Endothelial cell (in vitro differentiated cells): ENCODE data around the gene NARF. TPM values are rescaled to one million over a fixed set of nuclear protein-coding genes. Genes with fewer than 3 reads are reported as not detected.
A peak's percentile ranks its signal among the peaks of the same experiment; 100 is the strongest.

Source experiments
- DNase-seq: peaks from one replicate; pipeline ENCODE4 v3.0.0; 2021; ENCODE audit warnings: low spot score
- H3K27ac Mint-ChIP-seq: one replicate; pipeline ENCODE4 v1.8.0; 2021; ENCODE audit warnings: mixed read lengths, inconsistent platforms; ENCODE audit not compliant: unreplicated experiment
- H3K27me3 Mint-ChIP-seq: one replicate; pipeline ENCODE4 v1.8.0; 2021; ENCODE audit warnings: mild to moderate bottlenecking, moderate library complexity, mixed read lengths, inconsistent platforms; ENCODE audit not compliant: unreplicated experiment
- H3K36me3 Mint-ChIP-seq: one replicate; pipeline ENCODE4 v1.8.0; 2021; ENCODE audit warnings: mild to moderate bottlenecking, low read depth, mixed read lengths, inconsistent platforms; ENCODE audit not compliant: unreplicated experiment
- H3K4me1 Mint-ChIP-seq: one replicate; pipeline ENCODE4 v1.8.0; 2021; ENCODE audit warnings: mild to moderate bottlenecking, mixed read lengths, inconsistent platforms; ENCODE audit not compliant: unreplicated experiment
- H3K4me3 Mint-ChIP-seq: one replicate; pipeline ENCODE4 v1.8.0; 2021; ENCODE audit warnings: mild to moderate bottlenecking, mixed read lengths, inconsistent platforms; ENCODE audit not compliant: unreplicated experiment
- H3K9me3 Mint-ChIP-seq: one replicate; pipeline ENCODE4 v1.8.0; 2021; ENCODE audit warnings: mixed read lengths, inconsistent platforms; ENCODE audit not compliant: unreplicated experiment
- CTCF ChIP-seq: fragments of 200-600 bp; sonication (generic); IDR thresholded peaks from one replicate; pipeline ENCODE4 v1.5.0; 2021; ENCODE audit warnings: antibody characterized with exemption; ENCODE audit not compliant: unreplicated experiment
- total RNA-seq: library from RNA; stranded (reverse); fragmentation: NEBNext Ultra II Directional; extraction: Animal tissue kit (Norgen Biotek cat#: 25700); gene quantifications from one replicate; pipeline ENCODE4 v1.2.1, GENCODE V29; 2021; ENCODE audit not compliant: unreplicated experiment

NARF gene
- total RNA-seq, 1 donor from 2014 or later: 88.7 TPM

- no peak overlapping the region for H3K4me3 Mint-ChIP-seq
- peaks cover 6% of the 10 kb centered on the region for H3K36me3 Mint-ChIP-seq
- peaks cover 6% of the 10 kb centered on the region for H3K4me1 Mint-ChIP-seq
- peaks cover 23% of the 10 kb centered on the region for H3K27me3 Mint-ChIP-seq
- no peak for DNase-seq
- no peak for TF ChIP-seq CTCF
- H3K27ac Mint-ChIP-seq: peak overlapping the region; percentile 24
- no peaks in the 10 kb centered on the region for H3K9me3 Mint-ChIP-seq
Observed at GRCh38 chr17:82495844-82496528, 37.4 kb downstream of the NARF start.

DNA sequence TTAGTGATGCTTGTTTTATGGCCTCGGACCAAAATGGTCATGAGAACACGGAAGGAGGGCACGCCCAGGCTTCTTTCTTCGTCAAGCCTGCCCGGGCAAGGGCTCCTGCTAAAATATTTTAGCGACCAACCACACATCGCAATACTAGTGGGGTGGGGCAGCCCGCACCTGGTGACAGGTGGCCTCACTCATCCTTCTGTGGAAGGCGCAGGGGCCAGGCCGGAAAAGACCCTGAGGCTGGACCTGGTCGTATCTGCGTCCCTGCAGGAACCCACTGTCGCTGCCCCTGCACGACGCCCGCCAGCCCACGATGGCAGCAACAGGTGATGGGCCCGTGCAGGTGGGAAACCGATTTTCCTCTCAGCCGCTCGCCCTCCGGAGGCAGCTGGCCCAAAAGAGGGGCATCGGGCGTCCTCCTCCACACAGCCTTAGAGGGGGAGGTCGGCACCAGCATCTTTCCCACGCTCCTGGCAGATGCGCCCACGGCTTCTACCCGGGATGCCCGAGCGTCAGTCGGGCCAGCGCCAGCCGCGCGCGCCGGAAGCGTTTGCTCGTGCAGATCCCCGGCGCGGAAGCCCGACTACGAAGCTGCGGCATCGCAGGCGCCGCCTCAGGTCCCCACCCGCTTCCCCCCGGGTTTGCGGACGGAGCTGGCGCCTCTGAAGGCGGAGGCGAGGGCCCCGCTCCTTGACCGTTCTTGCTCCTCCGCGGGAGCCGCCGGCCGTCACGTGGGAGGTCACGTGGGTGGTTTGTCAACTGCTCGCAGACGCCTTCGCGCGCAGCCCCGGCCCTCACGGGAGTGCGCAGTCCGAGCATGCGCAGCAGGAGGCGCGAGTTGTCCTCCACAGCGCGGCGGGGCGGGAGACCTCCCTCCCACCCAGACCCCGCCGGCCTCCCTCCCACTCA is 38.2 kb downstream of the NARF start:
- no peak for TF ChIP-seq CTCF
- Mint-ChIP-seq H3K27ac (peak overlapping the region; percentile 24), H3K4me1 (peaks cover 6% of the 10 kb centered on the region), H3K36me3 (peaks cover 6% of the 10 kb centered on the region), H3K4me3 (peak overlapping the region; percentile 42), H3K27me3 (peaks cover 23% of the 10 kb centered on the region), H3K9me3 (no peaks in the 10 kb centered on the region)
- DNase-seq: peak; percentile 93

DNA sequence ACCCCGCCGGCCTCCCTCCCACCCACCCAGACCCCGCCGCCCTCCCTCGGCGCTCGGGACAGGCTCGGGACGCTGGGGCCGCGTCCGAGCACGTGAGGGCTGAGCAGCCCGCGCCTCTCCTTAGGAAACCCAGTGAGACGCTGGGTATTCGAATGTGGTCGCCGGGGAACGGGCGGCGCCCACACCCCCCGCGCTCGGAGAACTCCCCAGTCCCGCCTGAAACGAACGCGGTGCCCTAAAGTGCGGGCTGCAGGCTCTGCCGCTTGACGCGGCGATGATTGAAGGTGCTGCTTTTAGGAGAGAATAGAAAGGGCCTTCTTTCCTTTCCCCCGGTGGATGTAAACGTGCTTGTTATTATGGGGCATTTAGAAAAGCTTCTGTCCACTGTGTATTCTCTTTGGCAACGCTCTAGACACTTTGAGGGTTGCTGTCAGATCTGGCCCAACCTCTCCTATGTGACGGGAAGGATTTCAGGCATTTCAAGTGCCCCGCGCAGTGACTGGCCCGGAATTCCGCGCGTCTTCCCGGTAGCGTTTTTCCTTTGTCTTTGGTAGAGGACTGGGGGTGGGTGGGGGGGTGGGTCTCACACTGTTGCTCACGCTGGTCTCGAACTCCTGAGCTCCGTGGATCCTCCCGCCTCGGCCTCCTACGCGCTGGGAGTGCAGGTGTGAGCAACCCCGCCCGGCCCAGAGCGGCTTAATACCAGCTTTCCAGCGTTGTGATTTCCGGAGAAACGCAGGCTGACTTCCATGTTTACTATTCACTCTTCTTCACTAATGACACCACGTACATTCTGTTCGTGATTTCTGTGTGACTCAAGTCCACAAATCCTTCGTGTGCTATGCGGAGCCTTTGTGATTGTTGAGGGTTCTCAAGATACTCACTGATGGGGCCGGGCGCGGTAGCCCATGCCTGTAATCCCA is 39.2 kb downstream of the NARF start:
- Mint-ChIP-seq H3K27me3 (peaks cover 22% of the 10 kb centered on the region), H3K9me3 (no peaks in the 10 kb centered on the region), H3K4me1 (peaks cover 6% of the 10 kb centered on the region), H3K27ac (peak overlapping the region; percentile 61), H3K4me3 (peak overlapping the region; percentile 87), H3K36me3 (peaks cover 6% of the 10 kb centered on the region)
- no peak for TF ChIP-seq CTCF
- DNase-seq: peak; percentile 31

DNA sequence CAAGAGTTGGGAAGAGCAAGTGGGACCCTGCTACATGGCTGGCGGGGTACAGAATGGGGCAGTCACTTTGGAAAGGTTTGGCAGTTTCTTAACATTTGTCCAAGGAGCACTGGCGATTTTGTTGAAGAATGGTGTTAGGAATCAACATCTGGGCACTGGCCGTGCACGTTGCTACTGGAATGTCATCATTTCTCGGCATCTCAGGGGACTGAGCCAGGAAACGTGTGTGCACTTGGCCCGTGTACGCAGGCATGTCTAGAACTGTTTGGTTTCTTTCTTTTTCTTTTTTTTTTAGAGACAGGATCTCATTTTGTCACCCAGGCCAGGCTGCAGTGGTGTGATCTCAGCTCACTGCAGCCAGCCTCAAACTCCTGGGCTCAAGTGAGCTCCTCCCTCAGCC is 43.7 kb downstream of the NARF start:
- no peak overlapping the region for H3K27ac Mint-ChIP-seq
- H3K4me3 Mint-ChIP-seq: no peak overlapping the region
- H3K4me1 Mint-ChIP-seq: peaks cover 2% of the 10 kb centered on the region
- no peaks in the 10 kb centered on the region for H3K36me3 Mint-ChIP-seq
- peaks cover 10% of the 10 kb centered on the region for H3K27me3 Mint-ChIP-seq
- no peak for TF ChIP-seq CTCF
- no peaks in the 10 kb centered on the region for H3K9me3 Mint-ChIP-seq
- DNase-seq: no peak
